Heart left ventricle (tissue), 16 donors: ENCODE measurements around the gene PTPRK. TPM values are rescaled to one million over a fixed set of nuclear protein-coding genes. Genes with fewer than 3 reads are reported as not detected.

ENCODE experiments used
- ATAC-seq, 4 donors: fragments of 200-7000 bp; cut with Tn5 transposase; one replicate each; pipeline ENCODE4 v1.9.1; 2020 to 2022; ENCODE audit warnings: moderate library complexity in 4 of 4, mild to moderate bottlenecking in 3 of 4, moderate number of reproducible peaks in 1 of 4
- DNase-seq, 5 donors: peaks; one replicate each; pipeline ENCODE4 v3.0.0-alpha.2; 2020
- H3K27ac ChIP-seq, 12 donors: fragments of 200-600 bp; sonication (generic) in 4 of 12; one replicate each; pipeline versions ENCODE4 v1.5.0 to v1.8.0; 2016 to 2022; ENCODE audit warnings: mild to moderate bottlenecking in 2 of 12
- H3K27me3 ChIP-seq, 9 donors: fragments of 200-600 bp; sonication (generic) in 2 of 9; one replicate each; pipeline versions ENCODE4 v1.5.1 to v1.8.0; 2016 to 2022; ENCODE audit warnings: mild to moderate bottlenecking in 3 of 9
- H3K36me3 ChIP-seq, 9 donors: fragments of 200-600 bp; sonication (generic) in 2 of 9; one replicate each; pipeline versions ENCODE4 v1.5.0 to v1.8.0; 2018 to 2022; ENCODE audit warnings: mild to moderate bottlenecking in 2 of 9
- H3K4me1 ChIP-seq, 12 donors: fragments of 200-600 bp; sonication (generic) in 4 of 12; one replicate each; pipeline versions ENCODE4 v1.5.0 to v1.8.0; 2016 to 2022; ENCODE audit warnings: mild to moderate bottlenecking in 3 of 12
- H3K4me3 ChIP-seq, 12 donors: fragments of 200-600 bp; sonication (generic) in 4 of 12; one replicate each; pipeline versions ENCODE4 v1.5.0 to v1.8.0; 2017 to 2022; ENCODE audit warnings: mild to moderate bottlenecking in 9 of 12, moderate library complexity in 4 of 12
- H3K9me3 ChIP-seq, 12 donors: fragments of 200-600 bp; sonication (generic) in 4 of 12; one replicate each; pipeline versions ENCODE4 v1.5.0 to v1.8.0; 2016 to 2022; ENCODE audit warnings: mild to moderate bottlenecking in 1 of 12
- POLR2A ChIP-seq, 2 donors: fragments of 450-650 bp; IDR thresholded peaks; one replicate each; pipeline ENCODE4 v1.6.1; 2017; ENCODE audit warnings: antibody characterized with exemption in 2 of 2, mild to moderate bottlenecking in 2 of 2, moderate library complexity in 2 of 2
- WGBS, 4 donors: extraction: QIAGEN DNeasy Blood & Tissue Kit in 2 of 4; methylation state at CpG; one replicate each; pipeline versions ENCODE4 v1.1.5 to v1.1.7; 2013 to 2018; 5-methylcytosine and 5-hydroxymethylcytosine counted together
- intact Hi-C, 10 donors: fragments of 100-400 bp; cut with DNase I; formaldehyde crosslinking; loops; one replicate each; pipeline versions ENCODE4 v1.11.1 to v1.14.2; 2022
- polyA plus RNA-seq, 2 donors: library from polyadenylated mRNA; stranded (reverse); fragments of 200-250 nt; gene quantifications; one replicate each; pipeline ENCODE4 v1.2.3, GENCODE V29; 2013
- total RNA-seq, 9 donors: library from RNA; depleted of rRNA in 2 of 9; stranded (reverse); fragments of >200 nt in 2 of 9; fragmentation: NEBNext Ultra II Directional in 3 of 9; extraction: Animal tissue kit (Norgen Biotek cat#: 25700) in 3 of 9; gene quantifications; one replicate each; pipeline versions ENCODE4 v1.1.0 to v1.2.4, GENCODE V29; 2016 to 2023
- TF ChIP-seq, protein P1 (sequence below), 12 donors: fragments of 200-600 bp; sonication (generic) in 4 of 12; IDR thresholded peaks; one replicate each; pipeline versions ENCODE4 v1.5.0 to v1.8.0; 2018 to 2022; ENCODE audit warnings: antibody characterized with exemption in 12 of 12, mild to moderate bottlenecking in 5 of 12
- donor health status: ischemic (EF 13 %, LVEDD 7.1; RV severe dilation, severe dysfunction).
- donor health status: healthy with polysubstance abuse.
- donor health status: DM: no; HTN: yes; CAD: no.
- donor health status: DM: no; HTN: no; CAD: no.
- donor health status: ischemic (EF 25% LVEDD 6.9; RV normal size, moderate dysfunction).
- donor health status: ischemic (EF 25% LVEDD 5.7; RV mildly dilated, moderate dysfunction).
- donor health status: healthy.
- donor health status: DM: yes; HTN: yes; CAD: no.
- donor health status: ischemic (EF 35%, LVEDD 5.7; RV mildly dilated, moderate dysfunction).
- donor health status: nonischemic (EF 11% LVEDD 7.7; RV severe dilation, severe dysfunction).
- donor health status: DM: yes; HTN: yes; CAD: no.
- donor health status: PGD.
- donor health status: ischemic (EF 29% LVEDD 5.4; RV normal size, mild dysfunction).
- donor health status: nonischemic (EF 23%, LVEDD 6.1; RV moderate dilation, normal function).

PTPRK gene
- total and polyA plus RNA-seq, 11 donors, result 5.4 to 50.8 (median 38.5) TPM

DNA sequence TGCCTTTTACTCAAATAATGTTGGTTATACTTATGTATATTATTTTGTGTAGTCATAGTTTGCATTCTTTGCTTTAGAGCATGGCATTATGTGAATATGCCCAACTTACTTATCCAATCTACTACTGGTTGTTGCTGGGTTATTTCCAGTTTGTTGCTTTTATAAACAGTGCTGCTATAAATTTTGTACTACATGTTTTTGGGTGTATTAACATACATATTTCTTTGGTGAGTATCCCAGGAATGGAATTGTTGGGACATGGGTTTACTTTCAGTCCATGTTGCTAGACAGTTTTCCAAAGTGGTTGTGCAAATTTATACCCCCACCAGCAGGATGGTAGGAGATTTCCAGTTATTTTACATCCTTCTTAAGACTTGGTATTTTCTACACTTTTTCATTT is 462.5 kb downstream of the PTPRK start:
- TF ChIP-seq, protein P1, sequence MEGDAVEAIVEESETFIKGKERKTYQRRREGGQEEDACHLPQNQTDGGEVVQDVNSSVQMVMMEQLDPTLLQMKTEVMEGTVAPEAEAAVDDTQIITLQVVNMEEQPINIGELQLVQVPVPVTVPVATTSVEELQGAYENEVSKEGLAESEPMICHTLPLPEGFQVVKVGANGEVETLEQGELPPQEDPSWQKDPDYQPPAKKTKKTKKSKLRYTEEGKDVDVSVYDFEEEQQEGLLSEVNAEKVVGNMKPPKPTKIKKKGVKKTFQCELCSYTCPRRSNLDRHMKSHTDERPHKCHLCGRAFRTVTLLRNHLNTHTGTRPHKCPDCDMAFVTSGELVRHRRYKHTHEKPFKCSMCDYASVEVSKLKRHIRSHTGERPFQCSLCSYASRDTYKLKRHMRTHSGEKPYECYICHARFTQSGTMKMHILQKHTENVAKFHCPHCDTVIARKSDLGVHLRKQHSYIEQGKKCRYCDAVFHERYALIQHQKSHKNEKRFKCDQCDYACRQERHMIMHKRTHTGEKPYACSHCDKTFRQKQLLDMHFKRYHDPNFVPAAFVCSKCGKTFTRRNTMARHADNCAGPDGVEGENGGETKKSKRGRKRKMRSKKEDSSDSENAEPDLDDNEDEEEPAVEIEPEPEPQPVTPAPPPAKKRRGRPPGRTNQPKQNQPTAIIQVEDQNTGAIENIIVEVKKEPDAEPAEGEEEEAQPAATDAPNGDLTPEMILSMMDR (IDR thresholded peaks at IDR 0.05), result no peak
- TF ChIP-seq POLR2A (IDR thresholded peaks at IDR 0.05), result no peak
- no peaks in the 10 kb centered on the region for H3K27me3 ChIP-seq
- no peak overlapping the region for H3K27ac ChIP-seq
- ATAC-seq (no peak), DNase-seq (no peak)
- H3K4me1 ChIP-seq, result no peaks in the 10 kb centered on the region
- no peak overlapping the region for H3K4me3 ChIP-seq
- H3K36me3 ChIP-seq, result peaks cover 0 to 41% (median 0%) of the 10 kb centered on the region in 9 donors
- intact Hi-C loops, result no loop called here
- H3K9me3 ChIP-seq, result no peaks in the 10 kb centered on the region

DNA sequence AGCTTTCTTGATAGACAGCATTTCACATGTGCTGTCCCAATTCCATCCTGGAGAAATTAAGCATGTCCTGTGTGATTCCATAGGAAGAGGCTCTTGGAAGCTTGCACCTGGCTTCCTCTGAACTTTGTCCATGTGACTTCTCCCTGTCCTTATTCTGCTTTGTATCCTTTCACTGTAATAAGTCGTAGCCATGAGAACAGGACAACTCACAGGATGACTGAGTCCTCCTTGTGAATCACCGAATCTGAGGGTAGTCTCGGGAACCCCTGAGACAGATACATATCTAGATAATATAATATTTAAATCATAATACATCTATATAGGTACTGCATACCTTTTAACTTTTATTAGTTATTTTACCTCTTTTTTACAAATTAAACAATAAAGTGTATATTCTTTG is 462.9 kb downstream of the PTPRK start:
- H3K9me3 ChIP-seq, result no peaks in the 10 kb centered on the region
- intact Hi-C loops, result no loop called here
- TF ChIP-seq POLR2A (IDR thresholded peaks at IDR 0.05), result no peak
- TF ChIP-seq, protein P1 (IDR thresholded peaks at IDR 0.05), result no peak
- no peak for DNase-seq
- no peak overlapping the region for H3K27ac ChIP-seq
- H3K4me1 ChIP-seq, result no peaks in the 10 kb centered on the region
- H3K36me3 ChIP-seq, result peaks cover 0 to 41% (median 0%) of the 10 kb centered on the region in 9 donors
- 95 to 100% (median 98%) methylated on average over 3 of the region's 3 CpGs for WGBS, 4 donors
- no peaks in the 10 kb centered on the region for H3K27me3 ChIP-seq
- no peak for ATAC-seq
- H3K4me3 ChIP-seq, result no peak overlapping the region

DNA sequence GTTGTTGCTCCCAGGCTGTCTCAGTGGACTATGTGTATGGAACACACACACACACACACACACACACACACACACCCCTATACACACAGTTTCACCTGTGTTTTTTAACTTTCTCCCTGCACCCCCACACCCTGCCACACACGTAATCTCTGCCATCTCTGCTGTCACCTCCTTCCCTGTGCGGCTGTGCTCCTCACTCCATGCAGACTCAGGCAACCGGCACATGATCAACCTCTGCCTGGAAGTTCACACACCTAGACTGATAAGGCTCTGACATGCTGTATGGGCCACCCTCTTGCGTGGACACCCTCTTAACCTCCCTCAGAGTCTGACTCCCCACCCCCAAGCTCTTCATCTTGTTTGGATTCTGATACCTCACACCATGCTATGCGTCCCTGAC is 467.3 kb downstream of the PTPRK start:
- Histone ChIP-seq H3K36me3 (peaks cover 0 to 18% (median 0%) of the 10 kb centered on the region in 9 donors), H3K27me3 (no peaks in the 10 kb centered on the region), H3K27ac (no peak overlapping the region), H3K4me1 (no peaks in the 10 kb centered on the region), H3K4me3 (no peak overlapping the region), H3K9me3 (no peaks in the 10 kb centered on the region)
- TF ChIP-seq POLR2A (IDR thresholded peaks at IDR 0.05), result no peak
- TF ChIP-seq, protein P1 (IDR thresholded peaks at IDR 0.05), result no peak
- ATAC-seq (peak in 1 of 4 donors; percentile 22), DNase-seq (no peak)
- 92 to 99% (median 97%) methylated on average over 5 of the region's 5 CpGs for WGBS, 4 donors
- intact Hi-C loops, result no loop called here

DNA sequence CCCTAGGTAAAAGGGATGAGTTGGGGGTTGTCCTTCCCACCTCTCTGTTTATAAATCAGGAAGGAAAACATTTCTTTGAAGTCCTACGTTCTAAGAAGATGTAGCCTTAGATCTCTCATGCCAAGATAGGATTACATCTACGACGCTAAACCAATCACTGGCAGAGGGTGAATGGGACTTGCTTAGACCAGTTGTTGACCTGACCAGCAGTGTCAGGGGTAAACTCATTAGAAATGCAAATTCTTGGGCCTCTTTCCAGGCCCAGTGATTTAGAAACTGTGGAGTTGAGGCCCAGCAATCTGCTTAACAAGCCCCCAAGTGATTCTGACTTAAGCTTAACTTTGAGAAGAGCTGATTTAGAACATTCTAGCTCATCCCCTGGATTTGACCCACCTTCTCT is 472.4 kb downstream of the PTPRK start:
- intact Hi-C loops, result no loop called here
- no peak for ATAC-seq
- no peaks in the 10 kb centered on the region for H3K4me1 ChIP-seq
- no peak overlapping the region for H3K27ac ChIP-seq
- peaks cover 0 to 7% (median 0%) of the 10 kb centered on the region in 9 donors for H3K36me3 ChIP-seq
- H3K4me3 ChIP-seq, result no peak overlapping the region
- 84 to 92% (median 90%) methylated on average over 3 of the region's 3 CpGs for whole genome bisulfite sequencing, 4 donors
- H3K9me3 ChIP-seq, result no peaks in the 10 kb centered on the region
- H3K27me3 ChIP-seq, result no peaks in the 10 kb centered on the region
- no peak for TF ChIP-seq POLR2A (IDR thresholded peaks at IDR 0.05)
- TF ChIP-seq, protein P1 (IDR thresholded peaks at IDR 0.05), result no peak
- no peak for DNase-seq
